ENCODE results near the gene BBX.

Gene BBX

GRCh38 chr3:107594870-107595269, 72.1 kb downstream of the BBX start:
- no peak for TF ChIP-seq CTCF (IDR thresholded peaks at IDR 0.05; ENCODE audit: low read depth, low read length, missing control alignments)
- no peak overlapping the region for H3K4me3 ChIP-seq (replicated peaks; ENCODE audit: low read depth, low read length)
- no peak for DNase-seq (ENCODE audit: extremely low read depth, low read depth)

- no peak overlapping the region for H3K4me3 ChIP-seq (replicated peaks; ENCODE audit: low read depth, low read length)
- no peak for TF ChIP-seq CTCF (IDR thresholded peaks at IDR 0.05; ENCODE audit: low read depth, low read length, missing control alignments)
- DNase-seq (ENCODE audit: extremely low read depth, low read depth): no peak
Measured at GRCh38 chr3:107596639-107597038, 73.9 kb downstream of the BBX start.

GRCh38 chr3:107598926-107599771, 76.4 kb downstream of the BBX start:
- no peak for DNase-seq (ENCODE audit: extremely low read depth, low read depth)
- no peak for TF ChIP-seq CTCF (IDR thresholded peaks at IDR 0.05; ENCODE audit: low read depth, low read length, missing control alignments)
- H3K4me3 ChIP-seq (replicated peaks; ENCODE audit: low read depth, low read length): peak overlapping the region; percentile 10; the same call in 1 of the 2 replicates

GRCh38 chr3:107599772-107600145, 77.0 kb downstream of the BBX start:
- TF ChIP-seq CTCF (IDR thresholded peaks at IDR 0.05; ENCODE audit: low read depth, low read length, missing control alignments): no peak
- peak overlapping the region; percentile 10; the same call in 1 of the 2 replicates for H3K4me3 ChIP-seq (replicated peaks; ENCODE audit: low read depth, low read length)
- DNase-seq (ENCODE audit: extremely low read depth, low read depth): no peak

- no peak for DNase-seq (ENCODE audit: extremely low read depth, low read depth)
- no peak overlapping the region for H3K4me3 ChIP-seq (replicated peaks; ENCODE audit: low read depth, low read length)
- TF ChIP-seq CTCF (IDR thresholded peaks at IDR 0.05; ENCODE audit: low read depth, low read length, missing control alignments): no peak
Measured at GRCh38 chr3:107600780-107601179, 78.0 kb downstream of the BBX start.

GRCh38 chr3:107604057-107604822, 81.5 kb downstream of the BBX start:
- no peak for TF ChIP-seq CTCF (IDR thresholded peaks at IDR 0.05; ENCODE audit: low read depth, low read length, missing control alignments)
- no peak overlapping the region for H3K4me3 ChIP-seq (replicated peaks; ENCODE audit: low read depth, low read length)
- no peak for DNase-seq (ENCODE audit: extremely low read depth, low read depth)
